Gastroesophageal sphincter (tissue), 4 donors: ENCODE data around the gene TRAF2. TPM values are rescaled to one million over a fixed set of nuclear protein-coding genes. Genes with fewer than 3 reads are reported as not detected.

Source experiments
- ATAC-seq: fragments of 150-250 bp; one replicate; pipeline ENCODE4 v1.9.1; 2016; ENCODE audit warnings: mild to moderate bottlenecking, moderate library complexity
- H3K27ac ChIP-seq, 4 donors: fragments of 200-600 bp; sonication (generic) in 3 of 4; 1 replicate in 3 of 4; 2 replicates in 1 of 4; pipeline ENCODE4 v1.5.1; 2016 to 2019
- H3K27me3 ChIP-seq: fragments of 200-600 bp; sonication (generic); one replicate; pipeline ENCODE4 v1.5.1; 2019
- H3K36me3 ChIP-seq, 2 donors: fragments of 200-600 bp; sonication (generic); one replicate each; pipeline ENCODE4 v1.5.1; 2019; ENCODE audit warnings: control low read depth in 1 of 2
- H3K4me1 ChIP-seq, 3 donors: fragments of 200-600 bp; sonication (generic); 1 replicate in 2 of 3; 2 replicates in 1 of 3; pipeline ENCODE4 v1.5.1; 2016 to 2019; ENCODE audit warnings: control low read depth in 2 of 3
- H3K4me3 ChIP-seq, 2 donors: fragments of 200-600 bp; sonication (generic); one replicate each; pipeline ENCODE4 v1.5.1; 2019; ENCODE audit warnings: mild to moderate bottlenecking in 1 of 2, moderate library complexity in 1 of 2
- H3K9me3 ChIP-seq, 3 donors: fragments of 200-600 bp; sonication (generic); one replicate each; pipeline ENCODE4 v1.5.1; 2017 to 2019; ENCODE audit warnings: control low read depth in 2 of 3
- CTCF ChIP-seq, 4 experiments: fragments of 200-600 bp in 2 of 4; fragments of 450-650 bp in 2 of 4; sonication (generic) in 1 of 4; IDR thresholded peaks; one replicate each; pipeline ENCODE4 v1.5.1; 2017 to 2019; ENCODE audit warnings: antibody characterized with exemption in 4 of 4, mild to moderate bottlenecking in 2 of 4, moderate library complexity in 2 of 4
- EP300 ChIP-seq: sonication (generic); formaldehyde crosslinking; IDR thresholded peaks from one replicate; pipeline ENCODE4 v1.6.1; 2017; ENCODE audit warnings: antibody characterized with exemption, mild to moderate bottlenecking
- POLR2A ChIP-seq, 2 donors: fragments of 450-650 bp; IDR thresholded peaks; one replicate each; pipeline ENCODE4 v1.6.1; 2017; ENCODE audit warnings: antibody characterized with exemption in 2 of 2, mild to moderate bottlenecking in 2 of 2, moderate library complexity in 1 of 2
- POLR2AphosphoS5 ChIP-seq: sonication (generic); formaldehyde crosslinking; IDR thresholded peaks from one replicate; pipeline ENCODE4 v1.6.1; 2017; ENCODE audit warnings: antibody characterized with exemption
- WGBS, 2 donors: methylation state at CpG; one replicate each; pipeline ENCODE4 v1.1.5; 2018; ENCODE audit warnings: low coverage in 1 of 2; 5-methylcytosine and 5-hydroxymethylcytosine counted together
- total RNA-seq, 4 donors: library from RNA; depleted of rRNA; stranded (reverse); fragments of >200 nt; gene quantifications; one replicate each; pipeline ENCODE4 v1.1.0, GENCODE V29; 2016

TRAF2 gene
- total RNA-seq, 4 donors from 2014 or later: 3.8 to 17.1 (median 11.1) TPM

GRCh38 chr9:136857166-136857565 lies 29.1 kb upstream of the TRAF2 start:
- Histone ChIP-seq H3K36me3 (peaks cover 0 to 23% of the 10 kb centered on the region in 2 donors), H3K27ac (no peak overlapping the region), H3K9me3 (no peaks in the 10 kb centered on the region), H3K27me3 (no peaks in the 10 kb centered on the region), H3K4me3 (no peak overlapping the region), H3K4me1 (peaks cover 0 to 14% (median 4%) of the 10 kb centered on the region in 3 donors)
- TF ChIP-seq EP300: no peak
- no peak for TF ChIP-seq POLR2AphosphoS5
- no peak for TF ChIP-seq CTCF (IDR thresholded peaks at IDR 0.05)
- TF ChIP-seq POLR2A (IDR thresholded peaks at IDR 0.05): no peak
- no peak for ATAC-seq
- no CpG with 5 or more reads among the region's 19 CpGs for WGBS, 2 donors

- Histone ChIP-seq H3K27me3 (no peaks in the 10 kb centered on the region), H3K4me3 (no peak overlapping the region), H3K9me3 (no peaks in the 10 kb centered on the region), H3K4me1 (peaks cover 0 to 14% (median 4%) of the 10 kb centered on the region in 3 donors), H3K36me3 (peaks cover 0 to 29% of the 10 kb centered on the region in 2 donors), H3K27ac (peak overlapping the region in 1 of 4 donors; percentile 62)
- no peak for ATAC-seq
- WGBS, 2 donors: 80 to 100% methylated on average over 1 of the region's 29 CpGs
- TF ChIP-seq POLR2A (IDR thresholded peaks at IDR 0.05): no peak
- no peak for TF ChIP-seq POLR2AphosphoS5
- no peak for TF ChIP-seq EP300
- no peak for TF ChIP-seq CTCF (IDR thresholded peaks at IDR 0.05)
Observed at GRCh38 chr9:136857581-136858412, 28.5 kb upstream of the TRAF2 start.

- Histone ChIP-seq H3K9me3 (no peaks in the 10 kb centered on the region), H3K27ac (peak overlapping the region in 2 of 4 donors; percentile 48 to 62), H3K36me3 (peaks cover 0 to 36% of the 10 kb centered on the region in 2 donors), H3K4me1 (peaks cover 0 to 15% (median 4%) of the 10 kb centered on the region in 3 donors), H3K27me3 (no peaks in the 10 kb centered on the region), H3K4me3 (no peak overlapping the region)
- no peak for ATAC-seq
- 95 to 100% methylated on average over 3 to 6 of the region's 15 CpGs for WGBS, 2 donors
- TF ChIP-seq POLR2AphosphoS5: no peak
- TF ChIP-seq POLR2A (IDR thresholded peaks at IDR 0.05): no peak
- no peak for TF ChIP-seq CTCF (IDR thresholded peaks at IDR 0.05)
- no peak for TF ChIP-seq EP300
Observed at GRCh38 chr9:136858452-136858843, 27.9 kb upstream of the TRAF2 start.

GRCh38 chr9:136858844-136859757 lies 27.2 kb upstream of the TRAF2 start:
- WGBS, 2 donors: no CpG with 5 or more reads among the region's 20 CpGs
- peak; percentile 31 for ATAC-seq
- H3K27me3 ChIP-seq: no peaks in the 10 kb centered on the region
- TF ChIP-seq EP300: no peak
- no peak for TF ChIP-seq POLR2AphosphoS5
- no peak for TF ChIP-seq POLR2A (IDR thresholded peaks at IDR 0.05)
- H3K4me1 ChIP-seq: peaks cover 0 to 21% (median 4%) of the 10 kb centered on the region in 3 donors
- H3K4me3 ChIP-seq: no peak overlapping the region
- peaks cover 0 to 42% of the 10 kb centered on the region in 2 donors for H3K36me3 ChIP-seq
- H3K9me3 ChIP-seq: no peaks in the 10 kb centered on the region
- H3K27ac ChIP-seq: peak overlapping the region in 3 of 4 donors; percentile 22 to 62 (median 48)

GRCh38 chr9:136860529-136860928 lies 25.8 kb upstream of the TRAF2 start:
- Histone ChIP-seq H3K4me1 (peaks cover 3 to 35% (median 11%) of the 10 kb centered on the region in 3 donors), H3K4me3 (no peak overlapping the region), H3K9me3 (no peaks in the 10 kb centered on the region), H3K27me3 (no peaks in the 10 kb centered on the region), H3K27ac (no peak overlapping the region), H3K36me3 (peaks cover 0 to 49% of the 10 kb centered on the region in 2 donors)
- WGBS, 2 donors: 63% methylated on average over 3 of the region's 9 CpGs; no CpG with 5 or more reads in 1 of the 2 donors
- TF ChIP-seq POLR2A (IDR thresholded peaks at IDR 0.05): no peak
- TF ChIP-seq EP300: no peak
- no peak for TF ChIP-seq CTCF (IDR thresholded peaks at IDR 0.05)
- TF ChIP-seq POLR2AphosphoS5: no peak
- no peak for ATAC-seq
